SH-SY5Y (cell line): ENCODE results near the gene FBXL14.

Experiments used
- GATA2 ChIP-seq: IDR thresholded peaks from 2 replicates; pipeline ENCODE4 v1.6.1; 2011; ENCODE audit warnings: mild to moderate bottlenecking, low read depth, low read length
- GATA3 ChIP-seq: IDR thresholded peaks from 2 replicates; pipeline ENCODE4 v1.6.1; 2011; ENCODE audit warnings: low read depth, mild to moderate bottlenecking, low read length, moderate library complexity

FBXL14 gene

DNA sequence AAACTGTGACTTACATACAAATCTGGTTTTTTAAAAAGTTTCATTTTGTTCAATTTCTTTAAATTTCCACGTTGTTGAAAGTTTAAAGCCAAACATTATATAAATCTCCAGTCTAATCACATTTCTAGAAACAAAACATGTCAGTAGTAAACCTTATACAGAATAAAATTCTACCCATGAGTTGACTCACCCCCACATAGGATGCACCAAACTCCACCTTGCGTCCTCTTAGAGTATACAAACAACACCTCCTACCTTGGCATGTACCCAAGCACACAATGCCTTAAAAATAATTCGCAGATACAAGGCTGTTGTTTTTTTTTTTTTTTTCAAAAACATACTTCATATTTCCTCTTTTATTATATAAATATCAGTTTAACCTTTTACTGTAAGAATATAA is 3.3 kb downstream of the FBXL14 start:
- no peak for TF ChIP-seq GATA3

GRCh38 chr12:1590221-1590979 is 4.0 kb downstream of the FBXL14 start:
- no peak for TF ChIP-seq GATA2
- no peak for TF ChIP-seq GATA3

DNA sequence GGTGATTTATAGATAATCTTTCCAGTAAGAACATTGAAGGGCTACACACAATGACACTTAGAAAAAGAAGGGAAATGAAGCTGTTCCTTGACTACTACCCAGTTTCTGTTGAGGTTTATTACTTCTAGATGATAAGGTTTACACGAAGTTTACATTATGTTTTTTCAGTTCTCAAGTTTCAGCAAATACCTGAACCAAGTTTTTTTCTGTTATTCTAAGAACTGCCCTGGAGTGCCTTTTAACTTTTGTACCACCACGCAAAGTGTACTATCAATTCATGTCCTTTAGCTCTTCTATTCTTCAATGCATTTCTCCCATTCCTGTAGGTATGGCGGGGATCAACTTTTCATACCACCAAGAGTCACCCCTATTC is 5.8 kb downstream of the FBXL14 start:
- TF ChIP-seq GATA3 (no peak), GATA2 (no peak)

DNA sequence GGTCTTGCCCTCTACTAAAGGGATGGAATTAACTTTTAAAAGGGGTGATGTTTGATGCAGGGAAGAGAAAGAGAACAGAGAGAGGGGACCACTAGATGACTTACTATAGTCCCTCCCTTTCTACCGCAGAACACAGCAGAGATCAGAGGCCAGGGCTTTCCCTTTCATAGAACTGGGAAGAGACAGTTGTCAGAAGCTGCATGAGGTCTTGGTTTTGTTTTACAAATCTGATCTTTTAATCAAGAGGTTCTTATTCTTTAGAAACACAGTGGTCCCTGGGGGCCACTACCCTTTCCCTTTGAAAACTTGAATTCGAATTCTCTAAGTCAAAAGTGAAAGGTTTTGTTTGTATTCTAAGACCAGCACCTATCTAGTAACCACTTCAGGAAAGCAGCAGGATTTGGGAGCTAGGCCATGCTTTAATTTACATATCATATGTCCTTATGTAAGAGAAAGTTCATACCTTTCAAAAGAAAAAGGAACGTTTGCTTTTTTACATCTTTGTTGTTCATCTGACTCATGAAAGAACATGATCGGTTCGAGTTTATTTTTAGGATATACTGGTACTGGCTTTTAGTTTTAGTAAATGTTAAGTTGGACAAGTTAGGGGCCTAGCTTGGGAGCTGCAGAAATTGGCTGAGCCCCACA is 6.3 kb downstream of the FBXL14 start:
- TF ChIP-seq GATA3: no peak
- TF ChIP-seq GATA2: no peak

DNA sequence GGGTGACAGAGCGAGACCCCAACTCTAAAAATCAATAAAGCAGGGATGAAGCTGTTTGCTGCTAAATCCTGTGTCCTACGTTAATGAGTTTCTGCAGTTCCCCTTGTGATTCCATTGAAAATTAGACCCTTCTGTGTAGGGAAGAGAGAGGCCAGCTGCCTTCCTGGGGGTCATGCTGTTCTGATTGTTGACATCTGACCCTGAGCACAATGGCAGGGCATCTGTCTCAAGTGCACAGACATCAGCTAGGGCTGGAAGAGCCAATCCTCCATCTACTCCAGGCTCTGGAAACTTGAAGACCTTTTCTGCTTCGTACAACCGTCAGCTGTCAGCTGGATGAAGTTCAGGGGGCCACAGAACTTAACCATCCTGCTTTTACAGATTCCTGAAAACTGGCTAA is 10.1 kb downstream of the FBXL14 start:
- no peak for TF ChIP-seq GATA2

GRCh38 chr12:1583421-1584078 is 10.8 kb downstream of the FBXL14 start:
- TF ChIP-seq GATA2 (no peak), GATA3 (no peak)

DNA sequence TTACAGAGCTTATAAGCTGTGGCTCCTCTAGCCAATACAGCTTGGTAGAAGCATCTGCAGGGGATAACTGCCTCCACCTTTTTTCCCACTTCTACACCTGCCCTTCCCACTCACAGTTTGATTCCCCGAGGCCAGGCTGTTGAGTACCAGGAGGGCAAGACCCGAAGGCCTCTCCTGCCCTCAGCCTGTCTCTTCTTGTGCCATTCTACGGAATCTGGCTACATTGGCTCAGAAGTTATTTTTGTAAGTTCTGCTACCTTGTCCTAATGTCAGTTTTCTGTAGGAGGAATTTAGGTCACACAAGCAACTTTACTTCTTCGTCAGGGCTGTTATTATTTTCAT is 11.7 kb downstream of the FBXL14 start:
- TF ChIP-seq GATA3: no peak
- no peak for TF ChIP-seq GATA2

DNA sequence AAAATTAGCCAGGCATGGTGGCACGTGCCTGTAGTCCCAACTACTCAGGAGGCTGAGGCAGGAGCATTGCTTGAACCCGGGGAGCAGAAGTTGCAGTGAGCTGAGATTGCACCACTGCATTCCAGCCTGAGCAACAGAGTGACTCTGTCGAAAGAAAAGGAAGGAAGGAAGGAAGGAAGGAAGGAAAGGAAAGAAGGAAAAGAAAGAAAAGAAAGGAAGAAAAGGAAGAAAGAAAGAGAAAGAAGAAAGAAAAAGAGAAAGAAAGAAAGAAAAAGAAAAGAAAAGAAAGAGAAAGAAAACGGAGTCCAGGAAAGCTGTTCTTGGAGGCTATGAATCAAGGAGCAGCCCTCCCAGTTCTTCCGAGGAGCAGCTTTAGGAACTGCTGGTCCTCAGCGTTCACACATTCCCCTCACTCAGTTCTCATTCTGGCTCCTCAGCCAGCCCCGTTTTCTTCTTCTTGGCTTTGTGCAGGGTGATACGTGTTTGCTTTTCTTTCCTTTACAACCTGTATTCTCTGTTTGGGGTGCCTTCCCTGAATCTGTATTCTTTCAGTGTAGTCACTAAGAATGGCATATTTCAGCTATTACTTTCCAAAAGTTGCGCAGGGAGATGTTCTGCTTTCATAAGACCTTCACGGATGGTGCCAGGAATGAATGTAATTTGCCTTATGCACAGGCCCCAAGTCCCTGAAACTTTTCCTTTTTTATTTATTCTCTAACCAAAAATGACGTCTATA is 12.2 kb downstream of the FBXL14 start:
- no peak for TF ChIP-seq GATA3
- no peak for TF ChIP-seq GATA2

DNA sequence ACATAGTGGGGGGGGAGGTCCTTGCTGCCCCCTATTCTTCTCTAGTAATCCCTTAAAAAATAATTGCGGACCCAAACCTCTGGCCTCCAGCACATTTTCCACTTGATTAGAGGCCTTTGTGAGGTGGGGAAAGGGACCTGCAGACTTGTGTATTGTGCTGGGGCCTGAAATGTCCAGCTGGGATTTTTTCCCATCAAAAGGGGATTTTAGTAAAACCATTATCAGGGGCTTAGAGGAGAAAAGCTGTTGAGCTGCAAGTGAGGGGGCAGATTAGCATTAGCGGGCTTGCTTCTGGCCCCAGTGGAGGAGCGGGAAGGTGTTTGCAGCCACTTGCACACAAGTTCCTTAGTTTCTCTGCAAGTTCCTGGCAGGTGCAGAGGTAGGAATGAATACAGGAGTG is 13.9 kb downstream of the FBXL14 start:
- no peak for TF ChIP-seq GATA3
- TF ChIP-seq GATA2: no peak

- no peak for TF ChIP-seq GATA3
- TF ChIP-seq GATA2: no peak
Observed at GRCh38 chr12:1579651-1580435, 14.5 kb downstream of the FBXL14 start.

DNA sequence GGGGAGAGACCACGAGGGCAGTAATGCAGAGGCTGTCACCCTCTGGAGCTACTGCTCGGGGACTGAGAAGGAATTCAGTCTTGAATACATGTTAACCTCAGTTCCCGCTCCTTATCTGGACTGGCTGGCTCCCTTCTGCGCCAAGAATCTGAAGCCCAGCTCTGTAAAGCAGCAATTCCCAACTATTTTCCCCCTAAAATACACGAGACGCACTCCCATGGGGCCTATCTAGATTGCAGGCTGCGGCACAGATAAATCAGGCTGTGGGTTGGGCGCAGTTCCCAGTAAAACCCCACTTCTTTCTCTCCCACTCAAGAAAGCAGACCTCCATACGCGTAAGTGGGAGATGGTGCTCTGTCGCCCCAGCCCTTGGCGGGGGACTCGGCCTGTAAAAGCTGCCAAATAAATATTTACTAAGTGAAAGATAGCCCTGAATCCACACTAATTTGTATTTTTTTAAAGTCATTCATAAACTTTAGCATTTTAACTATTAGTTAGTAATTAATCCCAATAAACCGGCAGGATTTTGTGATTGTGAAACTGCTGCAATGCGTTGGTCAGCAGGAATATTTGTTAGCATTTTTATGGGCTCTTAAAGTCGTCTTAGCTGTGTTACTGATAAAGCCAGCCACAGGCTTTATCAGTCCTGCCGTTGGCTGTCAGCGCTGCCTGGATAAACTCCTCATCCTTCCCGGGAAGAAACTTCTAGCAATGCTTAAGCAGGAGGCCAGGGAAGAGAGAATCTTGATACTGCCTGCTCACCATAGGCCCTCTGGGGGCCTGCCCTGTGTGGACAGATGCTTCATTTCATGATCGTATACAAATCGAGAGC is 17.8 kb downstream of the FBXL14 start:
- TF ChIP-seq GATA2 (0 out of 2 replicates have a peak, but pooled peaks have one; percentile 4), GATA3 (no peak)

DNA sequence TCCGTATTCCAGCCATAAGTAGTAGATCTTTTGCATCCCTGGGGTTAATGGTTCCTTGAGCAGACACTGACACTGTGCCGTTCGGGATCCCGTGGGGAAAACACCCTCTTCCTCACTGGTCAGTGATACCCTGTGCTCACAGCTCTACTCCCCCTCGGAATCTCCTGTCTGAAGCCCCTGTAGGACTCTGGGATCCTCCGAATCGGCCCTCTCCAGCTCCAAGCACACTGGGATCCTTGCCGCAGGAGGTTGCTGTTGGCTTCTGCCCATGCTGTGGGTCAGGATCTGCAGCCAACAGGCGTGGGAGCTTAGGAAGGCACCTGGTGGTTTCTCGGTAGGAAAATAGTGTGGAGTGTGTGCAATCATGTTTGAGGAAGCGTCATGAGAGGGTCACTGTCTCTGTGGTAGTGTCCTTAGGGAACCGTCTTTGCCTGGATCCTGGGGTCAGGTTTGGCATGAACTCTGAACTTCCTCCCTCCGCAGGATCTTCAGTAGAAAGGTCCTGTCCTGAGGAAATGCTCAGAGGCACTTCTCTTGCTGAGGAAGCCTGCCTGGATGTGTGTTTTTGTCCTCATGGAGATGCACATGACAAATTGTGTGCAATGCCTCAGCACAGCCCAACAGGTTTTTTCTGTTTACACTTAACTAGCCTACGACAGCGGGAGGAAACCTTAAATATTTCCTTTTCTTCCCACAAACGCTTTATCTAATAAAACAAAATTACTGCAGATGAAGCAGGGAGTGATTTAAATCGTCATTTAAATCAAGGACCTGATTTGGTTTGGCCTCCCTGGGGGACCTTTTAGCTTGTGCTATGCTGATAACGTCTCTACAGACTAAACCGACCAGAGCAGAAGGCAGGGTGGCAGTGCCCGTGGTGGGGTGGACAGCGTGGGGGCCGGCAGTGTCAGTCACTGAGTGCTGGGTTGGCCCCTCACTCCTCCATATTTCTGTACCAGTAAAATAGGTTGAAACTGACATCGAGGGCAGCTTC is 18.7 kb downstream of the FBXL14 start:
- TF ChIP-seq GATA3 (no peak), GATA2 (peak; percentile 71)
